WTC11 (cell line): Measurements from ENCODE around the gene RPS18.

Experiments
- ATF2 ChIP-seq: sonication (generic); formaldehyde crosslinking; IDR thresholded peaks from 2 replicates; pipeline ENCODE4 v1.8.1; 2022; ENCODE audit warnings: low read depth, missing genetic modification reagents, borderline replicate concordance
- CTCF ChIP-seq: fragments of 200-600 bp; IDR thresholded peaks from 2 replicates; pipeline ENCODE4 v1.8.0; 2022; ENCODE audit warnings: antibody characterized with exemption
- E2F4 ChIP-seq: sonication (generic); formaldehyde crosslinking; IDR thresholded peaks from 2 replicates; pipeline ENCODE4 v1.8.1; 2022; ENCODE audit warnings: low read depth, mild to moderate bottlenecking, moderate library complexity, missing genetic modification reagents, borderline replicate concordance
- HMGA2 ChIP-seq: fragments of 250-450 bp; sonication (Bioruptor Pico); IDR thresholded peaks from 2 replicates; pipeline ENCODE4 v1.4.0; 2021; ENCODE audit warnings: mild to moderate bottlenecking, moderate library complexity
- TEAD1 ChIP-seq: sonication (generic); formaldehyde crosslinking; IDR thresholded peaks from 2 replicates; pipeline ENCODE4 v1.8.0; 2022; ENCODE audit warnings: mild to moderate bottlenecking, missing genetic modification reagents
- USF2 ChIP-seq: sonication (generic); formaldehyde crosslinking; IDR thresholded peaks from 2 replicates; pipeline ENCODE4 v1.8.1; 2023; ENCODE audit warnings: mild to moderate bottlenecking, missing genetic modification reagents, moderate library complexity
- ZNF219 ChIP-seq: sonication (generic); formaldehyde crosslinking; IDR thresholded peaks from 2 replicates; pipeline ENCODE4 v1.8.0; 2023; ENCODE audit warnings: missing genetic modification reagents, mild to moderate bottlenecking, borderline replicate concordance
- ZNF281 ChIP-seq: sonication (generic); formaldehyde crosslinking; IDR thresholded peaks from 2 replicates; pipeline ENCODE4 v1.8.0; 2023; ENCODE audit warnings: mild to moderate bottlenecking, missing genetic modification reagents
- ZNF512 ChIP-seq: sonication (generic); formaldehyde crosslinking; IDR thresholded peaks from 2 replicates; pipeline ENCODE4 v1.8.1; 2022; ENCODE audit warnings: missing genetic modification reagents, borderline replicate concordance

GRCh38 chr6:33304216-33304615, 32.3 kb downstream of the RPS18 start:
- TF ChIP-seq E2F4 (CRISPR knock-in tag) (no peak), TEAD1 (CRISPR knock-in tag) (no peak), USF2 (no peak), HMGA2 (CRISPR knock-in tag) (no peak), ATF2 (CRISPR knock-in tag) (no peak), ZNF281 (CRISPR knock-in tag) (no peak), CTCF (no peak), ZNF219 (CRISPR knock-in tag) (no peak), ZNF512 (CRISPR knock-in tag) (no peak)
